GM23248 (cell line): ENCODE measurements around the gene CD59. TPM values are rescaled to one million over a fixed set of nuclear protein-coding genes. Genes with fewer than 3 reads are reported as not detected.

ENCODE experiments used
- DNase-seq: peaks from one replicate; pipeline ENCODE4 v3.0.0-alpha.2; 2015
- H2AFZ ChIP-seq: fragments of 200-600 bp; sonication (generic); 2 replicates; pipeline ENCODE4 v1.6.1; 2016; ENCODE audit warnings: antibody characterized with exemption
- H3F3A ChIP-seq: fragments of 200-600 bp; sonication (generic); 2 replicates; pipeline ENCODE4 v1.6.1; 2016; ENCODE audit warnings: mild to moderate bottlenecking, antibody characterized with exemption, mixed run types; ENCODE audit not compliant: insufficient read depth
- H3K27ac ChIP-seq: fragments of 200-600 bp; sonication (generic); 2 replicates; pipeline ENCODE4 v1.5.1; 2016; ENCODE audit warnings: mild to moderate bottlenecking
- H3K27me3 ChIP-seq: fragments of 200-600 bp; sonication (generic); replicated peaks from 2 replicates; pipeline ENCODE4 v1.6.1; 2016; ENCODE audit warnings: mild to moderate bottlenecking; ENCODE audit not compliant: insufficient read depth
- H3K36me3 ChIP-seq: fragments of 200-600 bp; sonication (generic); 2 replicates; pipeline ENCODE4 v1.6.1; 2016; ENCODE audit warnings: low read depth, mild to moderate bottlenecking
- H3K4me1 ChIP-seq: fragments of 200-600 bp; sonication (generic); 2 replicates; pipeline ENCODE4 v1.6.1; 2016; ENCODE audit warnings: mild to moderate bottlenecking; ENCODE audit not compliant: insufficient read depth
- H3K4me2 ChIP-seq: fragments of 200-600 bp; sonication (generic); one replicate; pipeline ENCODE4 v1.6.1; 2016; ENCODE audit warnings: mild to moderate bottlenecking; ENCODE audit not compliant: unreplicated experiment
- H3K4me3 ChIP-seq: fragments of 200-600 bp; sonication (generic); 2 replicates; pipeline ENCODE4 v1.5.1; 2016; ENCODE audit warnings: mild to moderate bottlenecking
- H3K79me2 ChIP-seq: fragments of 200-600 bp; sonication (generic); 2 replicates; pipeline ENCODE4 v1.6.1; 2016; ENCODE audit warnings: mild to moderate bottlenecking; ENCODE audit not compliant: insufficient read depth
- H3K9ac ChIP-seq: fragments of 200-600 bp; sonication (generic); 2 replicates; pipeline ENCODE4 v1.6.1; 2016; ENCODE audit warnings: mild to moderate bottlenecking
- H3K9me2 ChIP-seq: fragments of 200-600 bp; sonication (generic); 2 replicates; pipeline ENCODE4 v1.6.1; 2016; ENCODE audit warnings: mixed run types, mild to moderate bottlenecking, moderate library complexity; ENCODE audit not compliant: insufficient read depth
- H3K9me3 ChIP-seq: fragments of 200-600 bp; sonication (generic); one replicate; pipeline ENCODE4 v1.6.1; 2017; ENCODE audit warnings: low read depth
- H4K20me1 ChIP-seq: fragments of 200-600 bp; sonication (generic); 2 replicates; pipeline ENCODE4 v1.6.0; 2016; ENCODE audit not compliant: insufficient read depth
- EZH2 ChIP-seq: fragments of 200-600 bp; sonication (generic); IDR thresholded peaks from 2 replicates; pipeline ENCODE4 v1.6.1; 2018; ENCODE audit warnings: antibody characterized with exemption, mild to moderate bottlenecking; ENCODE audit not compliant: insufficient read depth, poor library complexity, severe bottlenecking
- EZH2phosphoT487 ChIP-seq: fragments of 200-600 bp; sonication (generic); IDR thresholded peaks from 2 replicates; pipeline ENCODE4 v1.6.1; 2018; ENCODE audit warnings: antibody characterized with exemption, moderate library complexity, mild to moderate bottlenecking, low read depth; ENCODE audit not compliant: insufficient read depth
- WGBS, 2 experiments: methylation state at CpG; one replicate each; pipeline ENCODE4 v1.1.6; 2015 to 2017; ENCODE audit warnings: low lambda C conversion rate in 2 of 2, low coverage in 1 of 2; ENCODE audit errors: missing lambda C conversion rate in 2 of 2; 5-methylcytosine and 5-hydroxymethylcytosine counted together
- in situ Hi-C: fragments of 300-500 bp; cut with MboI; formaldehyde crosslinking; loops from 2 replicates; pipeline ENCODE4 v1.15.0; 2020
- polyA plus RNA-seq: library from polyadenylated mRNA; unstranded; fragments of >200 nt; fragmentation: Nextera tagmentation; extraction: Ambion mirVana; gene quantifications from 2 replicates; pipeline ENCODE4 v1.2.1, GENCODE V29; 2016
- total RNA-seq: library from RNA; depleted of rRNA; stranded (reverse); fragments of >200 nt; shearing (Covaris generic); gene quantifications from 2 replicates; pipeline ENCODE4 v1.2.3, GENCODE V29; 2014

CD59 gene
- total and polyA plus RNA-seq, 2 experiments from 2014 or later = 1,314 to 2,015 TPM

- peaks cover 17% of the 10 kb centered on the region; the same call in 1 of the 2 replicates for H3F3A ChIP-seq
- 44 to 46% methylated on average over 4 of the region's 4 CpGs for WGBS, 2 experiments
- no peaks in the 10 kb centered on the region for H3K9me3 ChIP-seq
- H3K27ac ChIP-seq = no peak overlapping the region
- TF ChIP-seq EZH2phosphoT487 (no peak), EZH2 (no peak)
- H3K79me2 ChIP-seq = no peaks in the 10 kb centered on the region
- DNase-seq = peak; percentile 67
- H3K9me2 ChIP-seq = no peaks in the 10 kb centered on the region
- no peak overlapping the region for H3K9ac ChIP-seq
- no peak overlapping the region for H2AFZ ChIP-seq
- peaks cover 15% of the 10 kb centered on the region for H3K36me3 ChIP-seq
- no peak overlapping the region for H3K4me3 ChIP-seq
- no peaks in the 10 kb centered on the region for H4K20me1 ChIP-seq
- H3K27me3 ChIP-seq = no peaks in the 10 kb centered on the region
- in situ Hi-C loops = no loop called here
- H3K4me2 ChIP-seq = peak overlapping the region; percentile 9
- peaks cover 12% of the 10 kb centered on the region for H3K4me1 ChIP-seq
These were observed 17.2 kb upstream of the CD59 start for GRCh38 chr11:33753304-33753967.

- in situ Hi-C loops = no loop called here
- Histone ChIP-seq H3K27ac (no peak overlapping the region), H2AFZ (no peak overlapping the region), H3K9ac (no peak overlapping the region), H3K27me3 (no peaks in the 10 kb centered on the region), H3K9me3 (no peaks in the 10 kb centered on the region), H3K9me2 (no peaks in the 10 kb centered on the region), H3K4me2 (no peak overlapping the region), H3F3A (peaks cover 17% of the 10 kb centered on the region; the same call in 1 of the 2 replicates), H3K36me3 (peaks cover 10% of the 10 kb centered on the region), H4K20me1 (no peaks in the 10 kb centered on the region), H3K4me1 (peaks cover 18% of the 10 kb centered on the region), H3K79me2 (no peaks in the 10 kb centered on the region), H3K4me3 (no peak overlapping the region)
- TF ChIP-seq EZH2 (no peak), EZH2phosphoT487 (no peak)
- 70 to 81% methylated on average over 3 of the region's 3 CpGs for WGBS, 2 experiments
- no peak for DNase-seq
These were observed 15.7 kb upstream of the CD59 start for GRCh38 chr11:33751878-33752277.

GRCh38 chr11:33747979-33748378, 11.8 kb upstream of the CD59 start:
- H3K36me3 ChIP-seq = peaks cover 7% of the 10 kb centered on the region
- peaks cover 6% of the 10 kb centered on the region; the same call in 1 of the 2 replicates for H3K4me1 ChIP-seq
- WGBS, 2 experiments = 3 to 15% methylated on average over 2 of the region's 2 CpGs
- H3K9me3 ChIP-seq = no peaks in the 10 kb centered on the region
- H3K9ac ChIP-seq = no peak overlapping the region
- H3K4me3 ChIP-seq = no peak overlapping the region
- H3K79me2 ChIP-seq = no peaks in the 10 kb centered on the region
- TF ChIP-seq EZH2 (no peak), EZH2phosphoT487 (no peak)
- no peak for DNase-seq
- no peaks in the 10 kb centered on the region for H3K27me3 ChIP-seq
- H3K4me2 ChIP-seq = no peak overlapping the region
- H3F3A ChIP-seq = no peaks in the 10 kb centered on the region
- no peaks in the 10 kb centered on the region for H3K9me2 ChIP-seq
- in situ Hi-C loops = loop anchor here (10.0 kb wide), 1 partner anchor 383 kb away; no protein-coding TSS in a partner anchor
- no peak overlapping the region for H3K27ac ChIP-seq
- H4K20me1 ChIP-seq = no peaks in the 10 kb centered on the region
- no peak overlapping the region for H2AFZ ChIP-seq

- WGBS, 2 experiments = 85 to 95% methylated on average over 5 of the region's 5 CpGs
- no peak overlapping the region for H3K9ac ChIP-seq
- no peak overlapping the region for H2AFZ ChIP-seq
- no peak overlapping the region for H3K4me3 ChIP-seq
- no peaks in the 10 kb centered on the region for H4K20me1 ChIP-seq
- no peaks in the 10 kb centered on the region for H3K79me2 ChIP-seq
- H3F3A ChIP-seq = 0 out of 2 replicates have a peak, but pooled peaks cover 4% of the 10 kb centered on the region
- TF ChIP-seq EZH2phosphoT487 (no peak), EZH2 (no peak)
- H3K36me3 ChIP-seq = no peaks in the 10 kb centered on the region; the same call in 1 of the 2 replicates
- no peak overlapping the region for H3K27ac ChIP-seq
- no peaks in the 10 kb centered on the region for H3K9me3 ChIP-seq
- H3K4me1 ChIP-seq = peaks cover 6% of the 10 kb centered on the region
- in situ Hi-C loops = loop anchor here (10.0 kb wide), 1 partner anchor 378 kb away; no protein-coding TSS in a partner anchor
- DNase-seq = no peak
- no peaks in the 10 kb centered on the region for H3K9me2 ChIP-seq
- H3K4me2 ChIP-seq = no peak overlapping the region
- no peaks in the 10 kb centered on the region for H3K27me3 ChIP-seq
These were observed 7.1 kb upstream of the CD59 start for GRCh38 chr11:33743291-33743690.
